Epithelial cell of esophagus (primary cell): Measurements from ENCODE around the gene PPP1R12B.
A peak's percentile ranks its signal among the peaks of the same experiment; 100 is the strongest.
"Not testable (repeated sequence)": the region's sequence is repeated elsewhere in the genome, so short reads cannot be mapped to it uniquely, and the experiment has no call there.

Experiments
- DNase-seq: peaks from one replicate; pipeline ENCODE4 v3.0.0; 2010; ENCODE audit warnings: low read depth
- H3K4me3 ChIP-seq: 2 replicates; pipeline ENCODE4 v1.5.1; 2011; ENCODE audit warnings: mild to moderate bottlenecking, low read length, control low read depth
- TF ChIP-seq, protein P1 (sequence below): IDR thresholded peaks from 2 replicates; pipeline ENCODE4 v1.5.1; 2011; ENCODE audit warnings: low read depth, mild to moderate bottlenecking, low read length, control low read depth, inconsistent platforms; ENCODE audit not compliant: insufficient read depth; ENCODE audit errors: missing control alignments

PPP1R12B gene

DNA sequence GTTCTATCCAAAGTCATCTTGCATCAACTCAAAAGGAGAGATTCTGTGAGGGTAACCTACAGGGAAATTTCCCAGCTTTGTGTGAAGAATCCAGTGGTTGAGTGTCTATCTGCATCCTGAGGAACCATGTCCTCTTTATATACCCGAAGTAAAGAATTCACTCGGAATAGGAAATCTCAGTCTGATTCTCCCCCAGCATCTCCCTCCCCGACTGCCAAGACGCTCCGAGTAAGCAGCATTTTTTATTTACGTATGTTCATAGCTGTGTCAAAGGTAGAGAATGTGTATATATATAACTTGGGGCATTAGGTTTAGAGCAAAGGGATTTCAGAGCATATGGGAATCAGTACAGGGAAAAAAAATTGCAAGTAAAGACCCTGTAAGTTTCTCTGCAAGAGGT, 191.5 kb downstream of the PPP1R12B start:
- H3K4me3 ChIP-seq, result no peak overlapping the region
- TF ChIP-seq, protein P1, sequence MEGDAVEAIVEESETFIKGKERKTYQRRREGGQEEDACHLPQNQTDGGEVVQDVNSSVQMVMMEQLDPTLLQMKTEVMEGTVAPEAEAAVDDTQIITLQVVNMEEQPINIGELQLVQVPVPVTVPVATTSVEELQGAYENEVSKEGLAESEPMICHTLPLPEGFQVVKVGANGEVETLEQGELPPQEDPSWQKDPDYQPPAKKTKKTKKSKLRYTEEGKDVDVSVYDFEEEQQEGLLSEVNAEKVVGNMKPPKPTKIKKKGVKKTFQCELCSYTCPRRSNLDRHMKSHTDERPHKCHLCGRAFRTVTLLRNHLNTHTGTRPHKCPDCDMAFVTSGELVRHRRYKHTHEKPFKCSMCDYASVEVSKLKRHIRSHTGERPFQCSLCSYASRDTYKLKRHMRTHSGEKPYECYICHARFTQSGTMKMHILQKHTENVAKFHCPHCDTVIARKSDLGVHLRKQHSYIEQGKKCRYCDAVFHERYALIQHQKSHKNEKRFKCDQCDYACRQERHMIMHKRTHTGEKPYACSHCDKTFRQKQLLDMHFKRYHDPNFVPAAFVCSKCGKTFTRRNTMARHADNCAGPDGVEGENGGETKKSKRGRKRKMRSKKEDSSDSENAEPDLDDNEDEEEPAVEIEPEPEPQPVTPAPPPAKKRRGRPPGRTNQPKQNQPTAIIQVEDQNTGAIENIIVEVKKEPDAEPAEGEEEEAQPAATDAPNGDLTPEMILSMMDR, result no peak

DNA sequence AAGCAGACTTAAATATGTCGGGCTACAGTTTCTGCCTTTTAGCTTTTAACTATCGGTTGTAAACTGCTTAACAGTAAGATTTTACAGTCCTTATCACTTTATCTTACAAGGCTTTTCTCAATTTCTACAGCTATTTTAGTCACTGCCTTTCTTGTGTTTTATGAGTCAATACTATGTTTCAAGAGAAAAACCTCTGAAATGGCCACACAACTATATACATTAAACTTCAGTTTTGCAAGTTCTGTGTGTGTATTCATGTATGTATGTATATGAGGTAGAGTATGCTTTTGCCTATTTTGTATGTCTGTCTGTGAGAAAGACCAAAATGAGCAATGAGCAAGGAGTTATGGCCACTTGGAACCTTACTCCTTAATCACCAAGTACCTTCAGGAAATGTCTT, 191.9 kb downstream of the PPP1R12B start:
- TF ChIP-seq, protein P1, result no peak
- DNase-seq, result no peak
- H3K4me3 ChIP-seq, result no peak overlapping the region

More for the DNA sequence above, 191.5 kb downstream of the PPP1R12B start:
- DNase-seq, result no peak

DNA sequence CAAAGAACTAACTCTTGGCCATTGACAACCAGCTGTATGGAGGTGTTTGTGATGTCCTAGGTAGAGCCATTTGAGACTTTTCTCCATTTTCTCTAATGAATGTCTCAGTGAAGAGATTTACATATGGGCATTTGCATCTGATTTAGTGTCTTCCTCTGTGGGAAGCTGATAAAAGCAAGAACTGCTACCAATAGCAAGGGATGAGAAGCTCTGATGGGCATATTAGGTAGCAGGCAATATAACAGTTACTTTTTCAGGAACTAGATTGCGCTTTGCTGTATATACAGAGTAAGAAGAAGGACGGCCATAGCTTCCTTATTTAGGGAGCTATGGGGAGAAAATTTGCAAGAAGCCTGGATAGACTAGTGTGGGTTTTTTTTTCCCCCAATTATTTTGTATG, 192.4 kb downstream of the PPP1R12B start:
- not testable (repeated sequence) for DNase-seq, H3K4me3 ChIP-seq

DNA sequence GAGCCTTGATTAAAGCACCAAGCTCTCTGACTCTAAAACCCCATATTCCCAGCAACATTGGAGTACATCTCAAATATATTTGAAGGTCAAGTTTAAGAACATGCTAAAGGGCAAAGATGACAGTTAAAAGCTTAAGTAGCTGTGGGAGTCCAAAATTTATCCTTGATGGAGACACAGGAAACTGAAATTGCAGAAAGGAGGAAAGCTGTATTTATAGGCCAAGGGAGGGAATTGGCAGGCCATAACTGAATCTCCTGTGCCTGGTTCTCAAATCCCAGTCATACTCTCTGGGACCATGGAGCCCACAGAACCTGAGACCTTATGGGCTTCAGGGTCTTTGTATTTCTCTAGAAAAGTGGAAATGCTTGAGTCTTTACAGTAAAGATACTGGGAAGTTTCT, 193.9 kb downstream of the PPP1R12B start:
- H3K4me3 ChIP-seq, DNase-seq: not testable (repeated sequence)

DNA sequence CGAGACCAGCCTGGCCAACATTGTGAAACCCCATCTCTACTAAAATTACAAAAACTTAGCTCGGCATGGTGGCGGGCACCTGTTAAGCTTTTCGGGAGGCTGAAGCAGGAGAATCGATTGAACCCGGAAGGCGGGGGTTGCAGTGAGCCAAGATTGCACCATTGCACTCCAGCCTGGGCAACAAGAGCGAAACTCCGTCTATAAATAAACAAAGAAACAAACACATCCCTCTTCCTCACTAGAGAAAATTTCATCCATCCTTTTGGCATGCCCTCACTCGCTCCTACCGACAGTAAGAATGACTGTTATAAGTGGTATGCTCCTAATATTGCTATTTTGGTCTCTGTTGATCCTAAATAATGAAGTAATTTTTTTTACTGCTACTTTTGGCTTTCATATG, 195.0 kb downstream of the PPP1R12B start:
- DNase-seq, result peak; percentile 75

DNA sequence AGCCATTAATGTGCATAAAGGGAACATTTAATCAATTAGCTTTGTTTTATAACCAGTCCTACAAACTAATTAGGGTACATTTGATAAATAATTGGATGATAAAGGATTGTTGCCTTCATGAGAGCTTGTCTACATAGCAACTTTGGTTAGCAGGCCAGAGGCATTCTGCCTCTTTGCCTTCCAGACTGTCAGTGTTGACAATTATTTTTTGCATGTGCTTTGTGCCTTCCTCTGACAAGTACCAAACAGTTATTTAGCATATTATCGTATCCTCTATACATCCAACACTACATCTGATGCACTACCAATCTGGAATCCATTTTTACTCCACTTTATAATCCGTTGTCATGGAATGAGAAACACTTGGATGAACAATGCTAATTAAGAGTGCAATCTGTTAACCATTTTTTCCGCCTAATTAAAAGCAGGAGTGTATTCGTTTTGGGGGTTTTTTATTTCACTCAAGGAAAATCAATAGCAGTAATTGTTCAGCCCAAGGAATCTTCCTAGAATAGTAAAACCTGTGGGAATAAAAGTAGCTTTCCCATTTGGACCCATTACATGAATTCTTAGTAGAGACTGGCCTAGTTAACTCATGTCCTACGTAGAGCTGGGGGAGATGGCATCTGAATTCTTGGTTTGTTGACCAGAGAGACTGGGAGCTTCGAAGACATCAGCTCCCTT, 196.4 kb downstream of the PPP1R12B start:
- not testable (repeated sequence) for DNase-seq, H3K4me3 ChIP-seq

More for the DNA sequence above, 195.0 kb downstream of the PPP1R12B start:
- not testable (repeated sequence) for H3K4me3 ChIP-seq

DNA sequence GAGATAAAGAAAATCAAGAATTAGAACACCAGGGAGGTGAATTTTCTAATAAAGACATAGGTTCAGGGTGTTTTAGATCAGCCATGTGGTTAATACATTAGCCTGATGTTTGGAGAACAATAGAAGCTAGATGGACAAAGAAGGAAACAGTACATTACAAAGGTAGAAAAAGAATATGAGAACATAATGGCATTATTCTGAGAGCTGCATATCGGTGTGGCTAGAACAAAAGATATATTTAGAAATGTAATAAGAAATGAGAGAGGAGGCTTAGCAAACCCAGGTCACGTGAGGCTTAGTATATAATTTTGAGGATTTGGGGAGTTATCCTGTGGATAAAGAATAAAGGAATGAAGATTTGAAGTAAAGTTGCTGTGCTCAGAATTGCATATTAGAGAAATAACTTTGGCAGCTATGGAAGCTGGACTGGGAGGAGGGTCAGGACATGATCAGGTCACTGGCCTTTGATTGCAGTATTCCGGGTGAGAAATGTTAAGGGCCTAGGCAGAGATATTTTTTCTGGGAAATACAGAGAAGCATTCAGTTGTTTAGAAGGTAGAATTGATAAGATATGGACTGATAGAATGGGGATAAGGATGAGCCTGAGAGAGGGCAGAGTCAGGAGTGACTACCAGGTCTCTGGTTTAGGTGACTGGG, 197.3 kb downstream of the PPP1R12B start:
- DNase-seq, H3K4me3 ChIP-seq: not testable (repeated sequence)

DNA sequence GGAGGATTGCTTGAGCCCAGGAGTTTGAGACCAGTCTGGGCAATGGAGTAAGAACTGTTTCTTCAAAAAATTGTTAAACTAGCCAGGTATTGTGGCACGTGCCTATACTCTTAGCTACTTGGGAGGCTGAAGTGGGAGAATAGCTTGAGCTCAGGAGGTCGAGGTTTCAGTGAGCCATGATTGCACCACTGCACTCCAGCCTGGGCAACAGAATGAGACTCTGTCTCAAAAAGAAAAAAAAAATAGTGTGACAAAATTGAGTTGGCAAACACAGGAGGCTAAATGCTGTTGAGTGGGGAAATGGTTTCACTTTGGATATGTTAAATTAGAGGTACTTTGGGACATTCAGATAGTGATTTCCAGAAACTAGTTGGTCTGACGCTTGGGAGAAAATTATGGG, 197.9 kb downstream of the PPP1R12B start:
- H3K4me3 ChIP-seq, DNase-seq: not testable (repeated sequence)

DNA sequence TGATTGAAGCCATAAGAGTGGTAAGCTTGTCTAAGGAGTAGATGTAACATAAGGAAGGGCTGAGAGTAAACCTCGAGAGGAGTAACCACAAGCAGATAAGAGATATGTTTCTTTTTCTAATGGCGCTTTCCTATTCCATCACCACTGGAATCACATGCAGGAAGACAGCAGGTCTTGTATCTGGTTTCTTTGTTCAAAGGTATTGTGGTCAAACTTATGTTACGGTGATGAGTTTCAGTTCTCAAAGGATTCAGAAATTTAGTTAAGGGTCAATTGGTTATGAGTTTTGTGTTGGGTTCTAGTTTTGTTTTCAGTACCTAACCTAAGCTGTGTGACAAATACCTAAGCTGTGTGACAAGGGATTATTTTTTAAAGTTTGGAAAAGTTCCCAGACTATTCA, 198.3 kb downstream of the PPP1R12B start:
- DNase-seq, H3K4me3 ChIP-seq: not testable (repeated sequence)

DNA sequence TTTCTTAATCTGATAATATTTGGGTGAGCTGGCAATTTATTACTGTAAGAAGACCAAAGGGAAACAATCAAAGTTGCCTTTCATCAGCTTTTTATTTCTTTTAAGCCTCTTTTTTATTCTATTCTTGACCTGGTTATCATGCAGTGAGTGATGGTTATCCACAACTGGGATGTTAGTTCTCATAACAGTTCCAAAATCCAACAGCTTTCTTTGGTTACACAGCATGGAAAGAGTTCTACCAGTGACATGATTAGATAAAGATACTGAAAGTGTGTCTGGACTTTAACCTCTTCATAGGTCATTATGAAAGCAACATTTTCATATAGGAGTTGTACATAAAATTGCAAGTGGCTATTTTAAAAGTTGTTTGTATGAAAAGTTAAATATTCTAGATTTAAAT, 198.7 kb downstream of the PPP1R12B start:
- no peak for DNase-seq
- no peak overlapping the region for H3K4me3 ChIP-seq
- TF ChIP-seq, protein P1, result no peak

DNA sequence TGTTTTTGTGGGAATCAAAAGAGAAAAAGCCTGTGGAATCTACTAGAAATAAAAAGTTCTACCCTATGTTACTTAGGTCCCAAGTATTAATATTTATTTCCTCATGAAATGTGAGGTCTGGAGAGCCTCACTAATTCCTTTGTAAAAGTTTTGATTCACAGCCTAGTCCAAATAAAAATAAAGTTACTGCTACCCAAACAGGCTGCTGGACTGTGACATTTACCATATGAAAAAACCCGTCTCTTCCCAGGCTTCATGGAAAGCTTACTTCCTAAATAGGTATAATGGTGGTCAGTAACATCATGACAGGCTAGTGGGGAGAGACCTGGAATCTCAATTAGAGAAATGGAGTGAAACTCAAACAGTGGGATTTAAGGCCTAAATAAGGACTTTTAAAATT, 201.6 kb downstream of the PPP1R12B start:
- not testable (repeated sequence) for H3K4me3 ChIP-seq, DNase-seq
